GM12878 (cell line): ENCODE measurements around the gene BDKRB2. TPM values are rescaled to one million over a fixed set of nuclear protein-coding genes. Genes with fewer than 3 reads are reported as not detected.

ENCODE experiments used
- ATAC-seq: fragments of 200-7000 bp; cut with Tn5 transposase; 3 replicates; pipeline ENCODE4 v1.9.1; 2020; ENCODE audit warnings: mild to moderate bottlenecking, moderate library complexity
- BruUV-seq: library from RNA; stranded (reverse); fragments of 400-500 nt; replicated peaks from 2 replicates; lab custom pipeline; 2021; lab: Mats Ljungman, UMichigan
- CTCF ChIA-PET: fragments of 300-600 bp; sonication (Branson Sonifier 250); formaldehyde crosslinking; extraction: SDS; loops from one replicate; lab custom pipeline; 2021; ENCODE audit warnings: inconsistent platforms; lab: Yijun Ruan, JAX
- POLR2A ChIA-PET: fragments of 350-600 bp; formaldehyde crosslinking; extraction: SDS; loops from one replicate; lab custom pipeline; 2021; ENCODE audit warnings: inconsistent platforms; lab: Charles Lee
- RAD21 ChIA-PET: fragments of 300-600 bp; sonication (Branson Sonifier 250); formaldehyde crosslinking; loops from one replicate; lab custom pipeline; 2023; ENCODE audit warnings: antibody characterized with exemption; ENCODE audit not compliant: unreplicated experiment; lab: Charles Lee
- SMC1A ChIA-PET: fragments of 300-600 bp; sonication (Branson Sonifier 250); formaldehyde crosslinking; loops from one replicate; lab custom pipeline; 2023; ENCODE audit not compliant: unreplicated experiment, uncharacterized antibody; lab: Charles Lee
- DNase-seq: peaks from one replicate; pipeline ENCODE4 v3.0.0-alpha.2; 2011; ENCODE audit warnings: low read depth, low spot score
- FAIRE-seq: peaks from 3 replicates; lab custom pipeline; 2011; peaks lifted over from hg19 to GRCh38; lab: Jason Lieb, UNC
- H2AFZ ChIP-seq: 2 replicates; pipeline ENCODE4 v1.6.0; 2011; ENCODE audit warnings: low read depth, low read length, control low read depth; ENCODE audit not compliant: control insufficient read depth
- H3K27ac ChIP-seq: 2 replicates; pipeline ENCODE4 v1.5.1; 2011; ENCODE audit warnings: control low read depth; ENCODE audit not compliant: control insufficient read depth, insufficient read depth
- H3K27me3 ChIP-seq, 2 experiments: replicated peaks in 1 of 2; 2 replicates each; pipeline versions ENCODE4 v1.6.0 to v1.6.1; 2011; ENCODE audit warnings: low read length in 1 of 2; ENCODE audit not compliant: control insufficient read depth in 2 of 2, insufficient read depth in 2 of 2
- H3K36me3 ChIP-seq, 2 experiments: 2 replicates each; pipeline ENCODE4 v1.5.1; 2011; ENCODE audit warnings: low read length in 1 of 2; ENCODE audit not compliant: control insufficient read depth in 2 of 2, insufficient read depth in 2 of 2
- H3K4me1 ChIP-seq: 2 replicates; pipeline ENCODE4 v1.6.1; 2011; ENCODE audit warnings: mild to moderate bottlenecking, low read length, moderate library complexity, mixed read lengths; ENCODE audit not compliant: control insufficient read depth, insufficient read depth
- H3K4me2 ChIP-seq: 2 replicates; pipeline ENCODE4 v1.6.0; 2011; ENCODE audit warnings: control low read depth; ENCODE audit not compliant: control insufficient read depth, insufficient read depth
- H3K4me3 ChIP-seq: fragments of 200-600 bp; sonication (generic); 2 replicates; pipeline ENCODE4 v1.5.1; 2016
- H3K79me2 ChIP-seq: 2 replicates; pipeline ENCODE4 v1.6.0; 2011; ENCODE audit warnings: low read length; ENCODE audit not compliant: control insufficient read depth, insufficient read depth
- H3K9ac ChIP-seq: 2 replicates; pipeline ENCODE4 v1.8.0; 2011; ENCODE audit warnings: low read length, control low read depth, mixed read lengths; ENCODE audit not compliant: control insufficient read depth, insufficient read depth
- H3K9me3 ChIP-seq: replicated peaks from 3 replicates; pipeline ENCODE4 v1.5.1; 2011; ENCODE audit warnings: mild to moderate bottlenecking, low read length; ENCODE audit not compliant: control insufficient read depth, insufficient read depth
- H4K20me1 ChIP-seq: 2 replicates; pipeline ENCODE4 v1.6.0; 2011; ENCODE audit not compliant: control insufficient read depth, insufficient read depth
- ATF2 ChIP-seq: IDR thresholded peaks from 2 replicates; pipeline ENCODE4 v1.6.1; 2012; ENCODE audit warnings: low read length, inconsistent platforms
- BMI1 ChIP-seq: fragments of 450-650 bp; IDR thresholded peaks from 2 replicates; pipeline ENCODE4 v1.6.1; 2016; ENCODE audit warnings: mild to moderate bottlenecking, moderate library complexity, borderline replicate concordance
- CBX5 ChIP-seq: sonication (generic); IDR thresholded peaks from 2 replicates; pipeline ENCODE4 v1.6.1; 2016; ENCODE audit warnings: low read depth, moderate library complexity, mild to moderate bottlenecking, inconsistent platforms
- EGR1 ChIP-seq, 2 experiments: IDR thresholded peaks; 1 replicate in 1 of 2; 2 replicates in 1 of 2; pipeline ENCODE4 v1.6.1; 2011 to 2012; ENCODE audit warnings: low read depth in 2 of 2, low read length in 2 of 2, borderline replicate concordance in 1 of 2, mild to moderate bottlenecking in 1 of 2, moderate library complexity in 1 of 2
- ESRRA ChIP-seq: IDR thresholded peaks from 2 replicates; pipeline ENCODE4 v1.6.1; 2012; ENCODE audit warnings: mild to moderate bottlenecking, low read length, improper control_type of control experiment
- ETV6 ChIP-seq, 2 experiments: fragments of 450-650 bp in 1 of 2; IDR thresholded peaks in 1 of 2; conservative IDR thresholded peaks in 1 of 2; 2 replicates each; pipeline ENCODE4 v1.6.1; 2014; ENCODE audit warnings: antibody characterized with exemption in 1 of 2, borderline replicate concordance in 1 of 2, low read depth in 1 of 2, mild to moderate bottlenecking in 1 of 2, moderate library complexity in 1 of 2
- HDAC6 ChIP-seq: fragments of 200-600 bp; sonication (generic); IDR thresholded peaks from one replicate; pipeline ENCODE4 v1.8.0; 2017; ENCODE audit warnings: antibody characterized with exemption; ENCODE audit not compliant: unreplicated experiment
- HDGF ChIP-seq: fragments of 450-650 bp; IDR thresholded peaks from 2 replicates; pipeline ENCODE4 v1.6.1; 2016; ENCODE audit warnings: antibody characterized with exemption
- KDM1A ChIP-seq: fragments of 200-600 bp; sonication (generic); IDR thresholded peaks from 2 replicates; pipeline ENCODE4 v1.6.1; 2016; ENCODE audit warnings: borderline replicate concordance
- MAX ChIP-seq: IDR thresholded peaks from 2 replicates; pipeline ENCODE4 v1.6.1; 2012; ENCODE audit warnings: low read depth, low read length, improper control_type of control experiment
- MEF2A ChIP-seq: IDR thresholded peaks from 2 replicates; pipeline ENCODE4 v1.6.1; 2011; ENCODE audit warnings: low read depth, mild to moderate bottlenecking, low read length, moderate library complexity; ENCODE audit not compliant: insufficient read depth
- MTA2 ChIP-seq: fragments of 450-650 bp; IDR thresholded peaks from 2 replicates; pipeline ENCODE4 v1.6.1; 2016; ENCODE audit warnings: low read depth, mild to moderate bottlenecking, moderate library complexity
- MTA3 ChIP-seq: IDR thresholded peaks from 2 replicates; pipeline ENCODE4 v1.6.1; 2012; ENCODE audit warnings: low read length, inconsistent platforms, borderline replicate concordance
- PAX8 ChIP-seq: fragments of 450-650 bp; IDR thresholded peaks from 2 replicates; pipeline ENCODE4 v1.6.1; 2017; ENCODE audit warnings: mild to moderate bottlenecking, moderate library complexity
- RUNX3 ChIP-seq: IDR thresholded peaks from 2 replicates; pipeline ENCODE4 v1.6.1; 2012; ENCODE audit warnings: low read length, inconsistent platforms
- SMAD1 ChIP-seq: fragments of 450-650 bp; IDR thresholded peaks from 2 replicates; pipeline ENCODE4 v1.6.1; 2018; ENCODE audit warnings: mild to moderate bottlenecking, low read depth; ENCODE audit not compliant: partially characterized antibody
- SMAD5 ChIP-seq: IDR thresholded peaks from 2 replicates; pipeline ENCODE4 v1.6.1; 2016; ENCODE audit warnings: antibody characterized with exemption, low read depth
- SP1 ChIP-seq: IDR thresholded peaks from one replicate; pipeline ENCODE4 v1.6.1; 2011; ENCODE audit warnings: low read depth, low read length
- SUPT20H ChIP-seq: IDR thresholded peaks from 2 replicates; pipeline ENCODE4 v1.6.1; 2011; ENCODE audit warnings: low read depth, mild to moderate bottlenecking, low read length, moderate library complexity, borderline replicate concordance; ENCODE audit not compliant: control insufficient read depth
- TCF3 ChIP-seq: IDR thresholded peaks from 2 replicates; pipeline ENCODE4 v1.6.1; 2012; ENCODE audit warnings: low read depth, mild to moderate bottlenecking, low read length, borderline replicate concordance; ENCODE audit not compliant: insufficient read depth
- WGBS: methylation state at CpG from one replicate; pipeline ENCODE4 v1.1.6; 2016; ENCODE audit warnings: low lambda C conversion rate; ENCODE audit not compliant: insufficient replicate concordance, insufficient coverage; ENCODE audit errors: missing lambda C conversion rate; 5-methylcytosine and 5-hydroxymethylcytosine counted together
- in situ Hi-C: fragments of 300-500 bp; cut with MboI; formaldehyde crosslinking; loops from 9 replicates; pipeline ENCODE4 v1.14.3; 2018; ENCODE audit warnings: mixed read lengths
- intact Hi-C: fragments of 100-400 bp; cut with micrococcal nuclease; formaldehyde crosslinking; loops from one replicate; pipeline ENCODE4 v1.14.2; 2022; ENCODE audit not compliant: unreplicated experiment
- polyA plus RNA-seq, 11 experiments: library from polyadenylated mRNA; depleted of rRNA in 4 of 11; unstranded in 6 of 11; stranded (reverse) in 5 of 11; fragments of >200 nt; fragmentation: Nextera tagmentation in 4 of 11; fragmentation: Illumina TruSeq in 1 of 11; extraction: Ambion mirVana in 4 of 11; extraction: Trizol in 1 of 11; gene quantifications; 1 replicate in 1 of 11; 2 replicates in 10 of 11; pipeline versions ENCODE4 v1.2.1 to v1.2.3, GENCODE V29; 2011 to 2016; ENCODE audit warnings: inconsistent platforms in 2 of 11, missing spikeins in 2 of 11, low read depth in 1 of 11
- total RNA-seq, 4 experiments: library from RNA; depleted of rRNA in 3 of 4; stranded (reverse); fragments of >200 nt in 3 of 4; fragmentation: Illumina TruSeq in 1 of 4; extraction: Trizol in 1 of 4; gene quantifications; 2 replicates each; pipeline versions ENCODE4 v1.2.1 to v1.2.3, GENCODE V29; 2013 to 2021

Gene BDKRB2
- total and polyA plus RNA-seq, 10 of the 15 experiments (the other 5 are each of a cell fraction or from before 2014, with no cell fraction given), result 0.08 TPM; not detected in 9

DNA sequence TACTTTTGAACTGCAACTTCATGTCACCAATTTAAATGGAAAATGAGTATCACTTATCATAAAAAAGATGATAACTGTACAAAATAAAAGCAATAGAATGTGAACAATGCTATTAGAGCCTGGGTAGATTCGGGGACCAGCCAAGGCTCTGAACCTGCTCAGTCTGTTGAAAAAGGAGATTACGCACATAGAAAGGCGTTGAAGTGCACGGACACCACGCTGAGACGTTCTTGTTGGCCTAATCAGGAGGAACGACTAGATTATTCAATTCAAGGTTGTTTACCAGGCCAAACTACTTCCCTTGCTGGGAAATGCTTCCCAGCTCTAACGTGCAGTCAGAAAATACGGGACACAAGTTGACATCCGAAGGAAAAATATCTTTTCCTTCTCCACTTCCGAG lies 27.9 kb downstream of the BDKRB2 start:
- intact Hi-C loops (no loop called here), in situ Hi-C loops (no loop called here)
- Histone ChIP-seq H3K79me2 (no peaks in the 10 kb centered on the region), H4K20me1 (no peaks in the 10 kb centered on the region), H3K4me2 (no peak overlapping the region), H3K27ac (no peak overlapping the region), H3K27me3 (peaks cover 0 to 2% of the 10 kb centered on the region in 2 experiments; a peak in 1 of 4 replicates), H3K9me3 (no peaks in the 10 kb centered on the region; the same call in 2 of the 3 replicates), H3K4me1 (no peaks in the 10 kb centered on the region), H3K9ac (no peak overlapping the region), H3K4me3 (no peak overlapping the region)
- no peak for DNase-seq
- SMC1A ChIA-PET, result no interaction called here
- no peak for FAIRE-seq
- RAD21 ChIA-PET, result no interaction called here
- POLR2A ChIA-PET, result no interaction called here
- 47% methylated on average over 11 of the region's 11 CpGs for WGBS
- CTCF ChIA-PET, result no interaction called here
- TF ChIP-seq BMI1 (no peak), SP1 (no peak), CBX5 (no peak), MTA3 (no peak), ETV6 (conservative IDR thresholded peaks at IDR 0.05 in 1 of 2, IDR thresholded peaks at IDR 0.05 in 1 of 2; ENCODE audit: borderline replicate concordance in 1 of 2, low read depth in 1 of 2) (no peak), KDM1A (no peak), TCF3 (no peak), SUPT20H (no peak), MTA2 (no peak), PAX8 (no peak), SMAD5 (no peak), ESRRA (no peak), ATF2 (no peak), MEF2A (no peak), HDGF (no peak), RUNX3 (no peak), HDAC6 (no peak), EGR1 (IDR thresholded peaks at IDR 0.05; ENCODE audit: borderline replicate concordance in 1 of 2, low read depth in 2 of 2, low read length in 2 of 2) (no peak), SMAD1 (no peak), MAX (no peak)
- TF ChIP-seq, all 136 proteins: peak for 0
- ATAC-seq, result no peak
- H2AFZ ChIP-seq, result no peak overlapping the region
- no TSS peak for BruUV-seq
- no peaks in the 10 kb centered on the region for H3K36me3 ChIP-seq
